CD8-positive, alpha-beta memory T cell (primary cell): ENCODE data around the gene FGR. TPM values are rescaled to one million over a fixed set of nuclear protein-coding genes. Genes with fewer than 3 reads are reported as not detected.
A peak's percentile ranks its signal among the peaks of the same experiment; 100 is the strongest.

Experiments used
- CTCF ChIA-PET: fragments of 350-600 bp; sonication (Branson Sonifier 250); formaldehyde crosslinking; loops from one replicate; lab custom pipeline; 2021; ENCODE audit warnings: antibody characterized with exemption; lab: Charles Lee
- POLR2A ChIA-PET: fragments of 350-600 bp; sonication (Branson Sonifier 250); formaldehyde crosslinking; loops from one replicate; lab custom pipeline; 2021; ENCODE audit warnings: antibody characterized with exemption; lab: Charles Lee
- DNase-seq, 5 donors: peaks; one replicate each; pipeline versions ENCODE4 v3.0.0 to v3.0.0-alpha.2; 2020 to 2022; ENCODE audit warnings: mixed read lengths in 1 of 5
- H3K27ac ChIP-seq: one replicate; pipeline ENCODE4 v1.7.0; 2013; ENCODE audit warnings: low read depth, mild to moderate bottlenecking, low read length, moderate library complexity
- H3K27me3 ChIP-seq: 2 replicates; pipeline ENCODE4 v1.7.0; 2013; ENCODE audit warnings: low read length, mild to moderate bottlenecking; ENCODE audit not compliant: insufficient read depth, poor library complexity, severe bottlenecking
- H3K36me3 ChIP-seq: 2 replicates; pipeline ENCODE4 v1.7.0; 2013; ENCODE audit warnings: mild to moderate bottlenecking, low read length, moderate library complexity; ENCODE audit not compliant: insufficient read depth
- H3K4me1 ChIP-seq: 2 replicates; pipeline ENCODE4 v1.7.0; 2013; ENCODE audit warnings: mild to moderate bottlenecking, low read length, moderate library complexity; ENCODE audit not compliant: insufficient read depth
- H3K4me3 ChIP-seq: 2 replicates; pipeline ENCODE4 v1.7.0; 2013; ENCODE audit warnings: mild to moderate bottlenecking, low read length
- H3K9me3 ChIP-seq: 2 replicates; pipeline ENCODE4 v1.7.0; 2013; ENCODE audit warnings: mild to moderate bottlenecking, low read length
- H3K27ac Mint-ChIP-seq, 8 donors: one replicate each; pipeline ENCODE4 v1.8.0; 2020 to 2021; ENCODE audit warnings: mixed read lengths in 8 of 8, mild to moderate bottlenecking in 6 of 8, inconsistent platforms in 3 of 8, moderate library complexity in 3 of 8
- H3K27me3 Mint-ChIP-seq, 2 donors: one replicate each; pipeline ENCODE4 v1.8.0; 2020 to 2021; ENCODE audit warnings: mixed read lengths in 2 of 2, mild to moderate bottlenecking in 1 of 2, moderate library complexity in 1 of 2
- H3K36me3 Mint-ChIP-seq, 3 donors: one replicate each; pipeline ENCODE4 v1.8.0; 2020 to 2021; ENCODE audit warnings: mixed read lengths in 3 of 3, inconsistent platforms in 1 of 3, mild to moderate bottlenecking in 1 of 3
- H3K4me1 Mint-ChIP-seq, 3 donors: one replicate each; pipeline ENCODE4 v1.8.0; 2020 to 2021; ENCODE audit warnings: mixed read lengths in 3 of 3, inconsistent platforms in 1 of 3, mild to moderate bottlenecking in 1 of 3
- H3K4me3 Mint-ChIP-seq, 7 donors: one replicate each; pipeline ENCODE4 v1.8.0; 2020 to 2021; ENCODE audit warnings: mixed read lengths in 7 of 7, mild to moderate bottlenecking in 6 of 7, moderate library complexity in 4 of 7, inconsistent platforms in 2 of 7
- H3K9me3 Mint-ChIP-seq, 5 donors: one replicate each; pipeline ENCODE4 v1.8.0; 2020 to 2022; ENCODE audit warnings: mixed read lengths in 5 of 5, mild to moderate bottlenecking in 3 of 5, moderate library complexity in 2 of 5, inconsistent platforms in 1 of 5
- polyA plus RNA-seq: library from polyadenylated mRNA; unstranded; fragments of 300-500 nt; fragmentation: Illumina TruSeq; gene quantifications from one replicate; pipeline ENCODE4 v1.2.3, GENCODE V29; 2021
- total RNA-seq, 2 experiments: library from RNA; stranded (reverse); gene quantifications; one replicate each; pipeline ENCODE4 v1.2.3, GENCODE V29; 2021

FGR gene
- total and polyA plus RNA-seq, 3 experiments from 2014 or later, result 1.6 to 49.6 (median 1.8) TPM

GRCh38 chr1:27601321-27601770, 33.6 kb downstream of the FGR start:
- no peak for DNase-seq
- Histone ChIP-seq H3K27me3 (no peaks in the 10 kb centered on the region), H3K27ac (no peak overlapping the region), H3K36me3 (no peaks in the 10 kb centered on the region), H3K4me3 (no peak overlapping the region), H3K9me3 (no peaks in the 10 kb centered on the region), H3K4me1 (peaks cover 67% of the 10 kb centered on the region)
- peaks cover 0 to 1% (median 0%) of the 10 kb centered on the region in 3 donors for H3K36me3 Mint-ChIP-seq
- peak overlapping the region; percentile 33 to 75 (median 63) for H3K4me3 Mint-ChIP-seq
- H3K27ac Mint-ChIP-seq, result peak overlapping the region; percentile 21 to 80 (median 66)
- no peaks in the 10 kb centered on the region for H3K9me3 Mint-ChIP-seq
- ChIA-PET POLR2A (no interaction called here), CTCF (interaction anchor here (0.9 to 1.9 kb wide), 9 partner anchors 9 to 301 kb away, joined by 3 to 13 read pairs (median 4); no protein-coding TSS in a partner anchor)
- no peaks in the 10 kb centered on the region for H3K27me3 Mint-ChIP-seq
- peaks cover 35 to 65% (median 51%) of the 10 kb centered on the region in 3 donors for H3K4me1 Mint-ChIP-seq

GRCh38 chr1:27600498-27601175, 34.3 kb downstream of the FGR start:
- ChIA-PET CTCF (interaction anchor here (0.9 to 1.9 kb wide), 6 partner anchors 31 to 300 kb away, joined by 3 to 13 read pairs (median 4); no protein-coding TSS in a partner anchor), POLR2A (no interaction called here)
- Histone ChIP-seq H3K27me3 (no peaks in the 10 kb centered on the region), H3K4me3 (no peak overlapping the region), H3K27ac (no peak overlapping the region), H3K4me1 (peaks cover 67% of the 10 kb centered on the region), H3K36me3 (no peaks in the 10 kb centered on the region), H3K9me3 (no peaks in the 10 kb centered on the region)
- no peak for DNase-seq
- H3K36me3 Mint-ChIP-seq, result peaks cover 0 to 1% (median 0%) of the 10 kb centered on the region in 3 donors
- H3K27me3 Mint-ChIP-seq, result no peaks in the 10 kb centered on the region
- peak overlapping the region in 5 of 8 donors; percentile 2 to 52 (median 21) for H3K27ac Mint-ChIP-seq
- H3K4me1 Mint-ChIP-seq, result peaks cover 30 to 59% (median 46%) of the 10 kb centered on the region in 3 donors
- no peaks in the 10 kb centered on the region for H3K9me3 Mint-ChIP-seq
- peak overlapping the region in 6 of 7 donors; percentile 2 to 33 (median 20) for H3K4me3 Mint-ChIP-seq

- CTCF ChIA-PET, result interaction anchor here (0.9 to 1.8 kb wide), 4 partner anchors 31 to 125 kb away, joined by 3 to 13 read pairs (median 4); no protein-coding TSS in a partner anchor
- H3K27ac Mint-ChIP-seq, result peak overlapping the region in 4 of 8 donors; percentile 21 to 78 (median 52)
- H3K4me3 Mint-ChIP-seq, result peak overlapping the region in 1 of 7 donors; percentile 35
Observed at GRCh38 chr1:27599605-27600497, 35.1 kb downstream of the FGR start.

GRCh38 chr1:27598902-27599528, 36.0 kb downstream of the FGR start:
- Mint-ChIP-seq H3K27ac (peak overlapping the region in 1 of 8 donors; percentile 78), H3K9me3 (no peaks in the 10 kb centered on the region), H3K36me3 (peaks cover 0 to 1% (median 0%) of the 10 kb centered on the region in 3 donors), H3K4me3 (peak overlapping the region in 1 of 7 donors; percentile 60), H3K27me3 (no peaks in the 10 kb centered on the region), H3K4me1 (peaks cover 30 to 48% (median 36%) of the 10 kb centered on the region in 3 donors)
- DNase-seq, result no peak
- Histone ChIP-seq H3K4me3 (no peak overlapping the region), H3K4me1 (peaks cover 74% of the 10 kb centered on the region), H3K9me3 (no peaks in the 10 kb centered on the region), H3K27me3 (no peaks in the 10 kb centered on the region), H3K36me3 (no peaks in the 10 kb centered on the region), H3K27ac (no peak overlapping the region)
- ChIA-PET CTCF (interaction anchor here (1.1 kb wide), 2 partner anchors 42 to 126 kb away, joined by 3 to 4 read pairs; no protein-coding TSS in a partner anchor), POLR2A (no interaction called here)

More at GRCh38 chr1:27599605-27600497, 35.1 kb downstream of the FGR start:
- Histone ChIP-seq H3K4me3 (no peak overlapping the region), H3K4me1 (peaks cover 73% of the 10 kb centered on the region), H3K27ac (no peak overlapping the region), H3K36me3 (no peaks in the 10 kb centered on the region), H3K27me3 (no peaks in the 10 kb centered on the region), H3K9me3 (no peaks in the 10 kb centered on the region)
- DNase-seq, result no peak
- Mint-ChIP-seq H3K4me1 (peaks cover 30 to 55% (median 40%) of the 10 kb centered on the region in 3 donors), H3K36me3 (peaks cover 0 to 1% (median 0%) of the 10 kb centered on the region in 3 donors), H3K9me3 (no peaks in the 10 kb centered on the region), H3K27me3 (no peaks in the 10 kb centered on the region)
- POLR2A ChIA-PET, result no interaction called here

- no peak overlapping the region for H3K27ac Mint-ChIP-seq
- no peaks in the 10 kb centered on the region for H3K27me3 ChIP-seq
- H3K4me3 Mint-ChIP-seq, result no peak overlapping the region
- no peaks in the 10 kb centered on the region for H3K36me3 ChIP-seq
- POLR2A ChIA-PET, result no interaction called here
- no peak for DNase-seq
- H3K36me3 Mint-ChIP-seq, result no peaks in the 10 kb centered on the region
- H3K27ac ChIP-seq, result no peak overlapping the region
- H3K4me3 ChIP-seq, result no peak overlapping the region
- H3K9me3 Mint-ChIP-seq, result no peaks in the 10 kb centered on the region
- CTCF ChIA-PET, result interaction anchor here (0.6 to 1.1 kb wide), 2 partner anchors 42 to 104 kb away, joined by 4 read pairs; no protein-coding TSS in a partner anchor
- H3K4me1 ChIP-seq, result peaks cover 74% of the 10 kb centered on the region
- H3K9me3 ChIP-seq, result no peaks in the 10 kb centered on the region
- H3K4me1 Mint-ChIP-seq, result peaks cover 30 to 45% (median 36%) of the 10 kb centered on the region in 3 donors
- H3K27me3 Mint-ChIP-seq, result no peaks in the 10 kb centered on the region
Observed at GRCh38 chr1:27598295-27598687, 36.7 kb downstream of the FGR start.

- H3K27ac ChIP-seq, result no peak overlapping the region
- no peak for DNase-seq
- no peaks in the 10 kb centered on the region for H3K27me3 ChIP-seq
- Mint-ChIP-seq H3K4me3 (peak overlapping the region in 3 of 7 donors; percentile 12 to 82 (median 64)), H3K27ac (peak overlapping the region in 2 of 8 donors; percentile 62 to 94), H3K9me3 (no peaks in the 10 kb centered on the region), H3K4me1 (peaks cover 30 to 45% (median 36%) of the 10 kb centered on the region in 3 donors), H3K36me3 (no peaks in the 10 kb centered on the region), H3K27me3 (no peaks in the 10 kb centered on the region)
- peaks cover 73% of the 10 kb centered on the region for H3K4me1 ChIP-seq
- H3K4me3 ChIP-seq, result no peak overlapping the region
- CTCF ChIA-PET, result interaction anchor here (0.6 to 1.2 kb wide), 2 partner anchors 29 to 105 kb away, joined by 3 to 4 read pairs; no protein-coding TSS in a partner anchor
- H3K36me3 ChIP-seq, result no peaks in the 10 kb centered on the region
- no peaks in the 10 kb centered on the region for H3K9me3 ChIP-seq
- POLR2A ChIA-PET, result no interaction called here
Observed at GRCh38 chr1:27597516-27598294, 37.3 kb downstream of the FGR start.

GRCh38 chr1:27596986-27597385, 38.0 kb downstream of the FGR start:
- Mint-ChIP-seq H3K36me3 (no peaks in the 10 kb centered on the region), H3K9me3 (no peaks in the 10 kb centered on the region), H3K27ac (no peak overlapping the region), H3K4me1 (peaks cover 30 to 39% (median 32%) of the 10 kb centered on the region in 3 donors), H3K4me3 (no peak overlapping the region), H3K27me3 (no peaks in the 10 kb centered on the region)
- CTCF ChIA-PET, result interaction anchor here (1.2 to 1.5 kb wide), 2 partner anchors 11 to 28 kb away, joined by 3 to 4 read pairs; no protein-coding TSS in a partner anchor
- no peak overlapping the region for H3K4me3 ChIP-seq
- peaks cover 66% of the 10 kb centered on the region for H3K4me1 ChIP-seq
- no peak overlapping the region for H3K27ac ChIP-seq
- no peak for DNase-seq
- H3K36me3 ChIP-seq, result no peaks in the 10 kb centered on the region
- no peaks in the 10 kb centered on the region for H3K9me3 ChIP-seq
- H3K27me3 ChIP-seq, result no peaks in the 10 kb centered on the region
- POLR2A ChIA-PET, result interaction anchor here (0.7 kb wide), 1 partner anchor 24 kb away, joined by 3 read pairs; no protein-coding TSS in a partner anchor
